SU-DHL-6 (cell line): Measurements from ENCODE around the gene GSTM4.

Source experiments
- H2AFZ ChIP-seq: fragments of 200-600 bp; sonication (generic); 2 replicates; pipeline ENCODE4 v1.6.1; 2014; ENCODE audit warnings: low read depth, mild to moderate bottlenecking, moderate library complexity, mixed read lengths, antibody characterized with exemption, low read length; ENCODE audit not compliant: severe bottlenecking
- H3F3A ChIP-seq: fragments of 200-600 bp; shearing (Covaris generic); 2 replicates; pipeline ENCODE4 v1.6.0; 2016; ENCODE audit warnings: antibody characterized with exemption, mild to moderate bottlenecking; ENCODE audit not compliant: insufficient read depth
- H3K27ac ChIP-seq: fragments of 200-600 bp; sonication (generic); 2 replicates; pipeline ENCODE4 v1.5.1; 2016; ENCODE audit warnings: low read depth, mild to moderate bottlenecking, low read length, moderate library complexity, mixed read lengths
- H3K27me3 ChIP-seq: fragments of 200-600 bp; sonication (generic), shearing (Covaris generic); 2 replicates; pipeline ENCODE4 v1.6.0; 2014; ENCODE audit warnings: mild to moderate bottlenecking, low read length
- H3K36me3 ChIP-seq: fragments of 200-600 bp; sonication (generic); 2 replicates; pipeline ENCODE4 v1.6.1; 2014; ENCODE audit warnings: mild to moderate bottlenecking, low read length, mixed read lengths
- H3K4me2 ChIP-seq: fragments of 300-600, 200-600 bp; shearing (Covaris generic), sonication (generic); 2 replicates; pipeline ENCODE4 v1.6.0; 2014; ENCODE audit warnings: low read length, low read depth, mild to moderate bottlenecking; ENCODE audit not compliant: poor library complexity, severe bottlenecking
- H3K4me3 ChIP-seq: fragments of 200-600 bp; sonication (generic); 2 replicates; pipeline ENCODE4 v1.5.1; 2014; ENCODE audit warnings: antibody characterized with exemption, low read length, mild to moderate bottlenecking, mixed read lengths; ENCODE audit not compliant: insufficient read depth, poor library complexity, severe bottlenecking
- H3K79me2 ChIP-seq: fragments of 200-600 bp; sonication (generic); 2 replicates; pipeline ENCODE4 v1.6.1; 2014; ENCODE audit warnings: mild to moderate bottlenecking, low read length, moderate library complexity; ENCODE audit not compliant: insufficient read depth
- H3K9ac ChIP-seq: fragments of 200-600 bp; sonication (generic); 2 replicates; pipeline ENCODE4 v1.7.0; 2014; ENCODE audit warnings: mild to moderate bottlenecking, low read length
- H3K9me2 ChIP-seq: fragments of 200-600 bp; sonication (generic); replicated peaks from 2 replicates; pipeline ENCODE4 v1.6.1; 2014; ENCODE audit warnings: low read length; ENCODE audit not compliant: insufficient read depth
- H3K9me3 ChIP-seq: fragments of 200-600 bp; sonication (generic); 2 replicates; pipeline ENCODE4 v1.6.1; 2014; ENCODE audit warnings: low read length, mixed read lengths; ENCODE audit not compliant: insufficient read depth
- H4K20me1 ChIP-seq: fragments of 200-600 bp; sonication (generic); 2 replicates; pipeline ENCODE4 v1.6.1; 2014; ENCODE audit warnings: low read depth, mild to moderate bottlenecking, antibody characterized with exemption, low read length, moderate library complexity, mixed read lengths
- EZH2phosphoT487 ChIP-seq: fragments of 200-600 bp; sonication (generic), shearing (Covaris generic); conservative IDR thresholded peaks from 2 replicates; pipeline ENCODE4 v1.6.1; 2018; ENCODE audit warnings: mild to moderate bottlenecking, antibody characterized with exemption, low read length, moderate library complexity, mixed read lengths
- TF ChIP-seq, protein P1 (sequence below): fragments of 200-600 bp; sonication (generic); IDR thresholded peaks from one replicate; pipeline ENCODE4 v1.5.1; 2017; ENCODE audit warnings: antibody characterized with exemption, mild to moderate bottlenecking, low read length, moderate library complexity; ENCODE audit not compliant: insufficient read depth, poor library complexity, severe bottlenecking

Gene GSTM4

DNA sequence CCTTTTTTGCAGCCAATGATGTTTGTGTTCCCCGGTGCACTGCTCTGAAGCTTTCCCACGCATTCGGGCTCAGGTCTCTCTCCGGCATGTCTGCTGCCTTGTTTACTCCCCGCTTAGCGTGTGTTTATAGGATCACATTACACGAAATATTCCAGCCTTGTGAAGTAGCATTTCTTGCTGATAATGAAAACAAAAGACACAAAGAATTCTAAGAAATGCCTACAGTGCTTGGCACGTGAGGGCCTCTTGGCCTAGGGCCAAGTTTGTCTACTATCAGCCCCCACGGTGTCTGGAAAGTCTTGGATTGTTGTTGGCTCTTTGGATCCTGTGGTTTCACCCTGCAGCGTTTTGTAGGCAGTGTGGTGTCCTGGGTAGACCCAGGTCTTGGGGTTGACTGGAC lies 11.2 kb upstream of the GSTM4 start:
- no peaks in the 10 kb centered on the region for H3K9me3 ChIP-seq
- no peak overlapping the region for H3K4me2 ChIP-seq
- no peak overlapping the region for H3K4me3 ChIP-seq
- no peaks in the 10 kb centered on the region for H4K20me1 ChIP-seq
- no peaks in the 10 kb centered on the region for H3K36me3 ChIP-seq
- H3K9ac ChIP-seq: no peak overlapping the region
- no peaks in the 10 kb centered on the region for H3K9me2 ChIP-seq
- H3K79me2 ChIP-seq: no peaks in the 10 kb centered on the region
- H3F3A ChIP-seq: no peaks in the 10 kb centered on the region
- TF ChIP-seq EZH2phosphoT487: no peak
- TF ChIP-seq, protein P1, sequence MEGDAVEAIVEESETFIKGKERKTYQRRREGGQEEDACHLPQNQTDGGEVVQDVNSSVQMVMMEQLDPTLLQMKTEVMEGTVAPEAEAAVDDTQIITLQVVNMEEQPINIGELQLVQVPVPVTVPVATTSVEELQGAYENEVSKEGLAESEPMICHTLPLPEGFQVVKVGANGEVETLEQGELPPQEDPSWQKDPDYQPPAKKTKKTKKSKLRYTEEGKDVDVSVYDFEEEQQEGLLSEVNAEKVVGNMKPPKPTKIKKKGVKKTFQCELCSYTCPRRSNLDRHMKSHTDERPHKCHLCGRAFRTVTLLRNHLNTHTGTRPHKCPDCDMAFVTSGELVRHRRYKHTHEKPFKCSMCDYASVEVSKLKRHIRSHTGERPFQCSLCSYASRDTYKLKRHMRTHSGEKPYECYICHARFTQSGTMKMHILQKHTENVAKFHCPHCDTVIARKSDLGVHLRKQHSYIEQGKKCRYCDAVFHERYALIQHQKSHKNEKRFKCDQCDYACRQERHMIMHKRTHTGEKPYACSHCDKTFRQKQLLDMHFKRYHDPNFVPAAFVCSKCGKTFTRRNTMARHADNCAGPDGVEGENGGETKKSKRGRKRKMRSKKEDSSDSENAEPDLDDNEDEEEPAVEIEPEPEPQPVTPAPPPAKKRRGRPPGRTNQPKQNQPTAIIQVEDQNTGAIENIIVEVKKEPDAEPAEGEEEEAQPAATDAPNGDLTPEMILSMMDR: no peak
- H2AFZ ChIP-seq: no peak overlapping the region
- no peak overlapping the region for H3K27ac ChIP-seq
- H3K27me3 ChIP-seq: no peaks in the 10 kb centered on the region

DNA sequence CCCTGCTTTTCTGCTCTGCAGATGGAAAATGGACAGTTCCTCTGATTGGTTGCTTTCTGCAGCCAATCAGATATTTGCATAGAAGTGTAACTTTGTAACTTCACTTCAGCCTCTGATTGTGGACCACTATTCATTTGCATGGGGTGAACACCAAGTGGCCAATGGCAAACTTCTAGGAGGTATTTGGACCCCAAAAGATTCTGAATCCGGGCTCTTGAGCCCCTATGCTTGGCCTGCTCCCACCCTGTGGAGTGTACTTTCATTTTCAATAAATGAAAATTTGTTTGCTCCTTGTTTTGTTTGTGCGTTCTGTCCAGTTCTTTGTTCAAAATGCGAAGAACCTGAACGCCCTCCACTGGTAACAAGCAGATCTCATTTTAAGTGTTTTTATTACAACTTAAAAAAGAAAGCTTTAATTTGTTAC lies 6.4 kb upstream of the GSTM4 start:
- Histone ChIP-seq H3K9ac (no peak overlapping the region), H3F3A (no peaks in the 10 kb centered on the region), H3K27me3 (no peaks in the 10 kb centered on the region), H3K27ac (no peak overlapping the region), H2AFZ (no peak overlapping the region), H3K9me3 (no peaks in the 10 kb centered on the region), H4K20me1 (no peaks in the 10 kb centered on the region), H3K9me2 (no peaks in the 10 kb centered on the region), H3K4me2 (peak overlapping the region; percentile 39), H3K4me3 (no peak overlapping the region), H3K36me3 (no peaks in the 10 kb centered on the region), H3K79me2 (no peaks in the 10 kb centered on the region)
- TF ChIP-seq EZH2phosphoT487: no peak
- TF ChIP-seq, protein P1: peak; percentile 55

DNA sequence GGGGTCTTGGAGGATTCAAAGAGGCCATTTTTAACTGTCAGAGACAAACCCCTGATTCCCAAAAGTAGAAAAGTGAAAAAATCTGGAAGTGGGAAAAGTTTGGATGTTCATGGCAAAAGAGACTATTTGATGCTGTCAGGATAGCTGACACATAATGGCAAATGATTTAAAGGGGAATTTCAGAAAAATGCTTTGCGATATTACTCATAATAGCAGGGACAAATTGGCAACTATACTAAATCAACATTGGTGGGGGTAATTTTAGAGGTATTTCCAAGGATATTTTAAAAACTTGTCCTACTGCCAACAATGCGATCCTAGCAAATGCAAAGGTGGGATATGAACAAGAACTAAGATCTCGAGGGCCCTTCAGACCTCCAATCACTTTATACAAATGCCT lies 5.3 kb upstream of the GSTM4 start:
- no peak overlapping the region for H3K4me3 ChIP-seq
- no peaks in the 10 kb centered on the region for H3K36me3 ChIP-seq
- H3K27me3 ChIP-seq: no peaks in the 10 kb centered on the region
- H4K20me1 ChIP-seq: no peaks in the 10 kb centered on the region
- H2AFZ ChIP-seq: no peak overlapping the region
- H3K9me3 ChIP-seq: no peaks in the 10 kb centered on the region
- no peak overlapping the region for H3K4me2 ChIP-seq
- no peak overlapping the region for H3K27ac ChIP-seq
- H3F3A ChIP-seq: no peaks in the 10 kb centered on the region
- no peak overlapping the region for H3K9ac ChIP-seq
- no peak for TF ChIP-seq EZH2phosphoT487
- TF ChIP-seq, protein P1: no peak
- H3K9me2 ChIP-seq: no peaks in the 10 kb centered on the region
- H3K79me2 ChIP-seq: no peaks in the 10 kb centered on the region
